Endothelial cell of umbilical vein (primary cell): ENCODE results near the gene SLC44A1. TPM values are rescaled to one million over a fixed set of nuclear protein-coding genes. Genes with fewer than 3 reads are reported as not detected.

Experiments used
- BruUV-seq: library from RNA; stranded (reverse); fragments of 400-500 nt; replicated peaks from 2 replicates; lab custom pipeline; 2021; lab: Mats Ljungman, UMichigan
- CTCF ChIA-PET: fragments of 300-600, 350-600 bp; sonication (Branson Sonifier 250); formaldehyde crosslinking; loops from one replicate; lab custom pipeline; 2021; ENCODE audit warnings: antibody characterized with exemption, inconsistent platforms; lab: Charles Lee
- POLR2A ChIA-PET: fragments of 300-600, 350-600 bp; sonication (Branson Sonifier 250); formaldehyde crosslinking; loops from one replicate; lab custom pipeline; 2021; ENCODE audit warnings: antibody characterized with exemption, inconsistent platforms; lab: Charles Lee
- DNase-seq: peaks from one replicate; pipeline ENCODE4 v3.0.0-alpha.2; 2011; ENCODE audit warnings: low read depth, low spot score
- FAIRE-seq: peaks from 2 replicates; lab custom pipeline; 2011; peaks lifted over from hg19 to GRCh38; lab: Jason Lieb, UNC
- H2AFZ ChIP-seq: 2 replicates; pipeline ENCODE4 v1.6.0; 2012; ENCODE audit warnings: low read depth, low read length, control low read depth, inconsistent platforms
- H3K27ac ChIP-seq: 2 replicates; pipeline ENCODE4 v1.5.1; 2011; ENCODE audit warnings: low read depth, mild to moderate bottlenecking, control low read depth, low read length, moderate library complexity; ENCODE audit not compliant: insufficient read depth
- H3K27me3 ChIP-seq, 2 experiments: 2 replicates each; pipeline versions ENCODE4 v1.6.0 to v1.6.1; 2011; ENCODE audit warnings: low read length in 2 of 2, mixed read lengths in 1 of 2; ENCODE audit not compliant: control insufficient read depth in 2 of 2, insufficient read depth in 2 of 2
- H3K36me3 ChIP-seq, 2 experiments: 2 replicates in 1 of 2; 3 replicates in 1 of 2; pipeline ENCODE4 v1.5.1; 2011; ENCODE audit warnings: low read length in 2 of 2, mild to moderate bottlenecking in 1 of 2, moderate library complexity in 1 of 2; ENCODE audit not compliant: control insufficient read depth in 2 of 2, insufficient read depth in 2 of 2; ENCODE audit errors: extremely low read depth in 1 of 2
- H3K4me1 ChIP-seq: 3 replicates; pipeline ENCODE4 v1.5.1; 2011; ENCODE audit warnings: mild to moderate bottlenecking, low read length; ENCODE audit not compliant: control insufficient read depth, insufficient read depth; ENCODE audit errors: extremely low read depth
- H3K4me2 ChIP-seq: 2 replicates; pipeline ENCODE4 v1.6.1; 2011; ENCODE audit warnings: low read length, control low read depth, mixed read lengths; ENCODE audit not compliant: insufficient read depth
- H3K4me3 ChIP-seq, 3 experiments: fragments of 200-600 bp in 1 of 3; sonication (generic), shearing (Covaris generic) in 1 of 3; replicated peaks in 1 of 3; 2 replicates each; pipeline ENCODE4 v1.5.1; 2011 to 2016; ENCODE audit warnings: control low read depth in 3 of 3, low read length in 3 of 3, mild to moderate bottlenecking in 2 of 3, inconsistent platforms in 1 of 3, low read depth in 1 of 3, moderate library complexity in 1 of 3; ENCODE audit not compliant: insufficient read depth in 1 of 3
- H3K79me2 ChIP-seq: 2 replicates; pipeline ENCODE4 v1.6.0; 2012; ENCODE audit warnings: low read length, inconsistent platforms; ENCODE audit not compliant: control insufficient read depth, insufficient read depth
- H3K9ac ChIP-seq: replicated peaks from 2 replicates; pipeline ENCODE3; 2011; ENCODE audit warnings: low read length, control low read depth; ENCODE audit not compliant: insufficient read depth; ENCODE audit errors: extremely low read depth
- H3K9me1 ChIP-seq: replicated peaks from 3 replicates; pipeline ENCODE4 v1.6.0; 2011; ENCODE audit warnings: mild to moderate bottlenecking, low read length; ENCODE audit not compliant: control insufficient read depth, insufficient read depth; ENCODE audit errors: extremely low read depth
- H3K9me3 ChIP-seq: replicated peaks from 2 replicates; pipeline ENCODE4 v1.5.1; 2012; ENCODE audit warnings: low read length, inconsistent platforms; ENCODE audit not compliant: control insufficient read depth, insufficient read depth
- H4K20me1 ChIP-seq: replicated peaks from 2 replicates; pipeline ENCODE3; 2011; ENCODE audit warnings: mild to moderate bottlenecking, low read length; ENCODE audit not compliant: control insufficient read depth, insufficient read depth; ENCODE audit errors: extremely low read depth
- EZH2 ChIP-seq: IDR thresholded peaks from 2 replicates; pipeline ENCODE4 v1.6.1; 2012; ENCODE audit warnings: borderline replicate concordance, low read depth, mild to moderate bottlenecking, moderate library complexity, low read length, inconsistent platforms; ENCODE audit not compliant: severe bottlenecking
- FOS ChIP-seq: IDR thresholded peaks from 2 replicates; pipeline ENCODE4 v1.6.1; 2011; ENCODE audit warnings: mild to moderate bottlenecking, low read length, moderate library complexity, borderline replicate concordance; ENCODE audit not compliant: insufficient read depth
- GATA2 ChIP-seq: IDR thresholded peaks from 2 replicates; pipeline ENCODE4 v1.7.0; 2011; ENCODE audit warnings: low read depth, mild to moderate bottlenecking, moderate library complexity, mixed read lengths, low read length; ENCODE audit not compliant: insufficient read length, insufficient read depth
- JUN ChIP-seq: IDR thresholded peaks from 2 replicates; pipeline ENCODE4 v1.6.1; 2011; ENCODE audit warnings: borderline replicate concordance, low read depth; ENCODE audit not compliant: insufficient read length, insufficient read depth
- MYC ChIP-seq: IDR thresholded peaks from one replicate; pipeline ENCODE4 v1.6.1; 2011; ENCODE audit warnings: mild to moderate bottlenecking, low read depth, low read length
- POLR2A ChIP-seq: IDR thresholded peaks from 2 replicates; pipeline ENCODE4 v1.6.1; 2012; ENCODE audit warnings: low read depth, mild to moderate bottlenecking, control low read depth, low read length
- POLR2AphosphoS5 ChIP-seq: IDR thresholded peaks from 2 replicates; pipeline ENCODE4 v1.6.1; 2012; ENCODE audit warnings: low read depth, mild to moderate bottlenecking, control low read depth, low read length, moderate library complexity; ENCODE audit not compliant: insufficient read depth
- dilution Hi-C: fragments of 300-500 bp; cut with MboI; formaldehyde crosslinking; loops from one replicate; pipeline ENCODE4 v1.15.0; 2019; ENCODE audit warnings: low sequenced_read_pairs; ENCODE audit not compliant: extremely low pct_ligation_motif_present
- intact Hi-C: fragments of 100-400 bp; cut with micrococcal nuclease; formaldehyde crosslinking; loops from one replicate; pipeline ENCODE4 v1.10.0; 2022
- polyA plus RNA-seq, 4 experiments: library from polyadenylated mRNA; depleted of rRNA in 3 of 4; stranded (reverse) in 3 of 4; unstranded in 1 of 4; fragments of >200 nt; gene quantifications; 2 replicates each; pipeline versions ENCODE4 v1.2.1 to v1.2.3, GENCODE V29; 2011 to 2012; ENCODE audit warnings: missing spikeins in 1 of 4
- total RNA-seq: library from RNA; stranded (reverse); gene quantifications from 2 replicates; pipeline ENCODE4 v1.2.3, GENCODE V29; 2021
- TF ChIP-seq, protein P1 (sequence below), 2 donors: IDR thresholded peaks; 1 replicate in 1 of 2; 2 replicates in 1 of 2; pipeline ENCODE4 v1.5.1; 2011; ENCODE audit warnings: low read length in 2 of 2, mild to moderate bottlenecking in 2 of 2, moderate library complexity in 2 of 2, control low read depth in 1 of 2, inconsistent platforms in 1 of 2, low read depth in 1 of 2; ENCODE audit not compliant: insufficient read depth in 1 of 2; ENCODE audit errors: extremely low read depth in 1 of 2
- TF ChIP-seq, protein P2 (sequence below): IDR thresholded peaks from 2 replicates; pipeline ENCODE4 v1.6.1; 2011; ENCODE audit not compliant: insufficient read depth, insufficient read length

Gene SLC44A1
- total and polyA plus RNA-seq, 2 donors (not counting 3 experiments of a cell fraction or from before 2014, with no cell fraction given): 16.1 to 37.7 TPM

DNA sequence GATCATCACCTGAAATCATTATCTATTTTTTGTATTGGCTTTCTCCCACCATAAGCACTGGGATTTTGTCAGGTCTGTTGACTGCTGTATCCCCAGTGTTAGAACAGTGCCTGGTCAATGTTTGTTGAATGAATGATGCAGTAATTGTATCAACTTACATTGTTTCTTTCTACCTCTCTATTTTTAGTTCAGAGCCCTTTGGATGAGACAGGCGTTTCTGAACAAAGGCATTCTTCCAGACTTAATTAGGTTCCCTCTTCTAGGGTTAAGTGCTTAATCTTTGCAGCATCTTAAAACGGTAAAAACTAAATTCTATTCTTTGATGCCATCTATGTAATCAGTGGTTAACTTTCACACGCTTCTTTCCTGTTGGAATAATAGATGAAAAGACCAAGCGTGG lies 26.3 kb downstream of the SLC44A1 start:
- dilution Hi-C loops: no loop called here
- no peaks in the 10 kb centered on the region for H3K9me3 ChIP-seq
- H3K9ac ChIP-seq: no peak overlapping the region
- no peaks in the 10 kb centered on the region for H3K27me3 ChIP-seq
- no peaks in the 10 kb centered on the region for H3K36me3 ChIP-seq
- no peaks in the 10 kb centered on the region for H3K9me1 ChIP-seq
- DNase-seq: no peak
- H3K4me1 ChIP-seq: no peaks in the 10 kb centered on the region
- ChIA-PET CTCF (interaction anchor here (1.2 kb wide), 1 partner anchor 17 kb away, joined by 4 read pairs; no protein-coding TSS in a partner anchor), POLR2A (no interaction called here)
- no peak overlapping the region for H3K4me2 ChIP-seq
- H3K27ac ChIP-seq: no peak overlapping the region
- no peak overlapping the region for H2AFZ ChIP-seq
- no TSS peak for BruUV-seq
- H3K79me2 ChIP-seq: peaks cover 4% of the 10 kb centered on the region
- H4K20me1 ChIP-seq: no peaks in the 10 kb centered on the region
- TF ChIP-seq, protein P1, sequence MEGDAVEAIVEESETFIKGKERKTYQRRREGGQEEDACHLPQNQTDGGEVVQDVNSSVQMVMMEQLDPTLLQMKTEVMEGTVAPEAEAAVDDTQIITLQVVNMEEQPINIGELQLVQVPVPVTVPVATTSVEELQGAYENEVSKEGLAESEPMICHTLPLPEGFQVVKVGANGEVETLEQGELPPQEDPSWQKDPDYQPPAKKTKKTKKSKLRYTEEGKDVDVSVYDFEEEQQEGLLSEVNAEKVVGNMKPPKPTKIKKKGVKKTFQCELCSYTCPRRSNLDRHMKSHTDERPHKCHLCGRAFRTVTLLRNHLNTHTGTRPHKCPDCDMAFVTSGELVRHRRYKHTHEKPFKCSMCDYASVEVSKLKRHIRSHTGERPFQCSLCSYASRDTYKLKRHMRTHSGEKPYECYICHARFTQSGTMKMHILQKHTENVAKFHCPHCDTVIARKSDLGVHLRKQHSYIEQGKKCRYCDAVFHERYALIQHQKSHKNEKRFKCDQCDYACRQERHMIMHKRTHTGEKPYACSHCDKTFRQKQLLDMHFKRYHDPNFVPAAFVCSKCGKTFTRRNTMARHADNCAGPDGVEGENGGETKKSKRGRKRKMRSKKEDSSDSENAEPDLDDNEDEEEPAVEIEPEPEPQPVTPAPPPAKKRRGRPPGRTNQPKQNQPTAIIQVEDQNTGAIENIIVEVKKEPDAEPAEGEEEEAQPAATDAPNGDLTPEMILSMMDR (IDR thresholded peaks at IDR 0.05; ENCODE audit: extremely low read depth in 1 of 2, insufficient read depth in 1 of 2, low read depth in 1 of 2, low read length in 2 of 2): no peak
- no peak for TF ChIP-seq JUN
- intact Hi-C loops: no loop called here
- no peak overlapping the region for H3K4me3 ChIP-seq
- no peak for FAIRE-seq

DNA sequence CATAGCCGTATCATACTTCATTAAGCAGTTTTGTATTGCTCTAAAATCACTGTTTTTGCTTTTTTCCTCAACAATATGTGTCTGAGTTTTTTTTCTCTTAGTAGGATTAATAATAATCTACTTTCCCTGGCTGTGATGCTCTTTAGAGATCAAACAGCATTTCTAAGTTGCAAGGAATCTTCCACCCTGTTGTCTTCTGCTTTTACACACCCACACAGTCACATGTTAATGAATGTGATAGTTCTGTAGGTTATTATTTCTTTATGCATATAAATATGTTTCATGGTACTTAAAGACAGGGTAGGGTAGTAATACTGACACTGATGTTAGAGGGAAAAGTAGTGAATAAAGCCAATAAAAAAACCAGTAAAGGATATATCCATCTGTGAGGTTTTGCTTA lies 29.3 kb downstream of the SLC44A1 start:
- Histone ChIP-seq H3K4me1 (no peaks in the 10 kb centered on the region), H3K9me1 (no peaks in the 10 kb centered on the region), H3K27ac (no peak overlapping the region), H2AFZ (no peak overlapping the region), H3K4me3 (no peak overlapping the region), H3K9ac (no peak overlapping the region), H4K20me1 (no peaks in the 10 kb centered on the region), H3K79me2 (peaks cover 2% of the 10 kb centered on the region), H3K36me3 (no peaks in the 10 kb centered on the region), H3K27me3 (no peaks in the 10 kb centered on the region), H3K9me3 (no peaks in the 10 kb centered on the region), H3K4me2 (no peak overlapping the region)
- TF ChIP-seq GATA2 (no peak), MYC (no peak), FOS (no peak), JUN (no peak), POLR2AphosphoS5 (no peak), POLR2A (no peak), EZH2 (no peak)
- TF ChIP-seq, protein P1 (IDR thresholded peaks at IDR 0.05; ENCODE audit: extremely low read depth in 1 of 2, insufficient read depth in 1 of 2, low read depth in 1 of 2, low read length in 2 of 2): no peak
- TF ChIP-seq, protein P2, sequence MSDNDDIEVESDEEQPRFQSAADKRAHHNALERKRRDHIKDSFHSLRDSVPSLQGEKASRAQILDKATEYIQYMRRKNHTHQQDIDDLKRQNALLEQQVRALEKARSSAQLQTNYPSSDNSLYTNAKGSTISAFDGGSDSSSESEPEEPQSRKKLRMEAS: no peak
- dilution Hi-C loops (no loop called here), intact Hi-C loops (no loop called here)
- POLR2A ChIA-PET: no interaction called here
- no TSS peak for BruUV-seq
- CTCF ChIA-PET: no interaction called here
- DNase-seq (no peak), FAIRE-seq (no peak)
